Transverse colon (tissue), 4 donors: Measurements from ENCODE around the gene NTRK2. TPM values are rescaled to one million over a fixed set of nuclear protein-coding genes. Genes with fewer than 3 reads are reported as not detected.

ENCODE experiments used
- DNase-seq: peaks from one replicate; pipeline ENCODE4 v3.0.0-alpha.2; 2019
- H3K27ac ChIP-seq, 4 donors: fragments of 200-600 bp; sonication (generic); 2 replicates each; pipeline ENCODE4 v1.5.1; 2016 to 2018; ENCODE audit warnings: inconsistent platforms in 4 of 4
- H3K27me3 ChIP-seq: fragments of 200-600 bp; sonication (generic); 2 replicates; pipeline ENCODE4 v1.5.1; 2017; ENCODE audit warnings: inconsistent platforms
- H3K36me3 ChIP-seq, 4 donors: fragments of 200-600 bp; sonication (generic); 2 replicates each; pipeline ENCODE4 v1.5.1; 2017 to 2019; ENCODE audit warnings: inconsistent platforms in 4 of 4
- H3K4me1 ChIP-seq, 4 donors: fragments of 200-600 bp; sonication (generic); 2 replicates each; pipeline ENCODE4 v1.5.1; 2017 to 2020; ENCODE audit warnings: inconsistent platforms in 4 of 4
- H3K4me3 ChIP-seq, 4 donors: fragments of 200-600 bp; sonication (generic); 1 replicate in 1 of 4; 2 replicates in 3 of 4; pipeline versions ENCODE4 v1.5.1 to v1.6.1; 2017 to 2019; ENCODE audit warnings: inconsistent platforms in 4 of 4
- H3K9me3 ChIP-seq, 2 donors: fragments of 200-600 bp; sonication (generic); 2 replicates each; pipeline ENCODE4 v1.5.1; 2017 to 2019; ENCODE audit warnings: inconsistent platforms in 2 of 2
- EP300 ChIP-seq: sonication (generic); formaldehyde crosslinking; IDR thresholded peaks from one replicate; pipeline ENCODE4 v1.6.1; 2017; ENCODE audit warnings: antibody characterized with exemption, low read depth
- POLR2A ChIP-seq: fragments of 450-650 bp; IDR thresholded peaks from one replicate; pipeline ENCODE4 v1.6.1; 2016; ENCODE audit warnings: antibody characterized with exemption, mild to moderate bottlenecking, moderate library complexity
- POLR2AphosphoS5 ChIP-seq, 3 donors: sonication (generic); formaldehyde crosslinking; IDR thresholded peaks; one replicate each; pipeline ENCODE4 v1.6.1; 2016; ENCODE audit warnings: antibody characterized with exemption in 3 of 3
- WGBS, 2 donors: methylation state at CpG; one replicate each; pipeline ENCODE4 v1.1.5; 2018; ENCODE audit warnings: low coverage in 1 of 2; 5-methylcytosine and 5-hydroxymethylcytosine counted together
- in situ Hi-C, 4 donors: fragments of 200-750 bp; cut with MboI; loops; one replicate each; pipeline versions ENCODE4 v1.15.0 to v1.15.1; 2017; ENCODE audit warnings: low sequenced_read_pairs in 3 of 4, low pct_ligation_motif_present in 1 of 4, low pct_unique_long_range_greater_than_20kb in 1 of 4
- intact Hi-C: fragments of 100-400 bp; cut with DNase I; formaldehyde crosslinking; loops from one replicate; pipeline ENCODE4 v1.15.1; 2023; ENCODE audit warnings: low total_unique reads
- total RNA-seq, 4 donors: library from RNA; depleted of rRNA; stranded (reverse); fragments of >200 nt; gene quantifications; one replicate each; pipeline ENCODE4 v1.1.0, GENCODE V29; 2016
- TF ChIP-seq, protein P1 (sequence below), 5 experiments: fragments of 200-600 bp in 3 of 5; fragments of 450-650 bp in 2 of 5; sonication (generic) in 3 of 5; IDR thresholded peaks; 1 replicate in 2 of 5; 2 replicates in 3 of 5; pipeline ENCODE4 v1.5.1; 2016 to 2017; ENCODE audit warnings: antibody characterized with exemption in 5 of 5, inconsistent platforms in 3 of 5, mild to moderate bottlenecking in 2 of 5, moderate library complexity in 1 of 5

Gene NTRK2
- total RNA-seq, 4 donors from 2014 or later = 2.2 to 10.1 (median 6.4) TPM

DNA sequence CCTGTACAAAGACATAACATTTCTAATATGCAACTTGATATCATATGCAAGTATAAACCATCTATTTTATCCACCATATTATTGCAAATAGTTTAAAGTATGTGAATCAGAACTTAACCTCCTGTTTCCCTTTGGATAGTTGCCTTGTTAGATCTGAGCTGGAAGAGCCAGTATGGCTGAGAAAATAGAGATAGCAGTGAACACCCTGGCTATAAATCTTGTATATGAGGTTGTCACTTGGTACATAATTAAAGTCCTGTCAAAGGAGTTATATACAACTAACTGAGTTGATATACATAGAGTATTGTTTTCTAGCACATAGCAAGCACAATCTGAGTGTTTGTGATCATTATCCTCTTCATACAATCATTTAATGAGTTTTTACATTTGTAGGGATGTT, 272.3 kb downstream of the NTRK2 start:
- Histone ChIP-seq H3K27me3 (no peaks in the 10 kb centered on the region), H3K4me1 (peaks cover 0 to 13% (median 3%) of the 10 kb centered on the region in 4 donors), H3K4me3 (no peak overlapping the region), H3K27ac (peak overlapping the region in 1 of 4 donors; percentile 19), H3K36me3 (no peaks in the 10 kb centered on the region), H3K9me3 (no peaks in the 10 kb centered on the region)
- no peak for TF ChIP-seq POLR2A
- TF ChIP-seq POLR2AphosphoS5 (IDR thresholded peaks at IDR 0.05) = no peak
- TF ChIP-seq, protein P1, sequence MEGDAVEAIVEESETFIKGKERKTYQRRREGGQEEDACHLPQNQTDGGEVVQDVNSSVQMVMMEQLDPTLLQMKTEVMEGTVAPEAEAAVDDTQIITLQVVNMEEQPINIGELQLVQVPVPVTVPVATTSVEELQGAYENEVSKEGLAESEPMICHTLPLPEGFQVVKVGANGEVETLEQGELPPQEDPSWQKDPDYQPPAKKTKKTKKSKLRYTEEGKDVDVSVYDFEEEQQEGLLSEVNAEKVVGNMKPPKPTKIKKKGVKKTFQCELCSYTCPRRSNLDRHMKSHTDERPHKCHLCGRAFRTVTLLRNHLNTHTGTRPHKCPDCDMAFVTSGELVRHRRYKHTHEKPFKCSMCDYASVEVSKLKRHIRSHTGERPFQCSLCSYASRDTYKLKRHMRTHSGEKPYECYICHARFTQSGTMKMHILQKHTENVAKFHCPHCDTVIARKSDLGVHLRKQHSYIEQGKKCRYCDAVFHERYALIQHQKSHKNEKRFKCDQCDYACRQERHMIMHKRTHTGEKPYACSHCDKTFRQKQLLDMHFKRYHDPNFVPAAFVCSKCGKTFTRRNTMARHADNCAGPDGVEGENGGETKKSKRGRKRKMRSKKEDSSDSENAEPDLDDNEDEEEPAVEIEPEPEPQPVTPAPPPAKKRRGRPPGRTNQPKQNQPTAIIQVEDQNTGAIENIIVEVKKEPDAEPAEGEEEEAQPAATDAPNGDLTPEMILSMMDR (IDR thresholded peaks at IDR 0.05) = no peak
- no peak for TF ChIP-seq EP300
- in situ Hi-C loops = loop anchor here in 1 of 4 donors (10.0 kb wide), 1 partner anchor 247 kb away; no protein-coding TSS in a partner anchor
- intact Hi-C loops = no loop called here
- DNase-seq = no peak

DNA sequence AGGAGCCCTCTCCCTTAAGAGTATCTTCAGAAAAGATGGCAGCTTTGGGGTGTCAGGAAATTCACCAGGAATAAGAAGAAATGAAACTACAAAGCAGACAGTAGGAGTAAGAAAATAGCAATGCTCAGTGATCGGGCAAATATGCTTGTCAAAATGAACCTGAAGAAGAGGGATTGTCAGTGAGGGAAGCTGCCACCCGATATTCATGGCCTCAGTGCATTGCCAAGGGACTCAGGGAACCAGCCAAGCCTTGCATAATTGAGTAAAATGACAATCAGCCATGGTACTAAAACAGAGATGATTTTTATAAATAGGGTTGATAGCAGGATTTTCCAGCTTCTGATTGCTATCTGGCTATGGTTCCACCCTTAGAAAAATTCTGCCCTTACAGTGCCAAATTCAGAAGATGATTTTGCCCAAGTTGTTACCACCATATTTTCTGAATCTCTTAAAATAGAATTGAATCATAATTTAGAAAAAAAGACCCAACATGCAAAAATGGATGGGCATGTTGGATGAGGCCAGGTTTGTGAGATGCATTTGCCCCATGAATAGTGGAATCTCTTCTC, 274.0 kb downstream of the NTRK2 start:
- Histone ChIP-seq H3K36me3 (no peaks in the 10 kb centered on the region), H3K4me3 (no peak overlapping the region), H3K27ac (no peak overlapping the region), H3K4me1 (peaks cover 0 to 15% (median 3%) of the 10 kb centered on the region in 4 donors), H3K27me3 (no peaks in the 10 kb centered on the region), H3K9me3 (no peaks in the 10 kb centered on the region)
- TF ChIP-seq EP300 (no peak), POLR2AphosphoS5 (IDR thresholded peaks at IDR 0.05) (no peak)
- TF ChIP-seq, protein P1 (IDR thresholded peaks at IDR 0.05) = no peak
- in situ Hi-C loops = loop anchor here in 1 of 4 donors (10.0 kb wide), 1 partner anchor 249 kb away; no protein-coding TSS in a partner anchor
- intact Hi-C loops = no loop called here
- 71 to 93% methylated on average over 2 of the region's 2 CpGs for WGBS, 2 donors
- no peak for DNase-seq

DNA sequence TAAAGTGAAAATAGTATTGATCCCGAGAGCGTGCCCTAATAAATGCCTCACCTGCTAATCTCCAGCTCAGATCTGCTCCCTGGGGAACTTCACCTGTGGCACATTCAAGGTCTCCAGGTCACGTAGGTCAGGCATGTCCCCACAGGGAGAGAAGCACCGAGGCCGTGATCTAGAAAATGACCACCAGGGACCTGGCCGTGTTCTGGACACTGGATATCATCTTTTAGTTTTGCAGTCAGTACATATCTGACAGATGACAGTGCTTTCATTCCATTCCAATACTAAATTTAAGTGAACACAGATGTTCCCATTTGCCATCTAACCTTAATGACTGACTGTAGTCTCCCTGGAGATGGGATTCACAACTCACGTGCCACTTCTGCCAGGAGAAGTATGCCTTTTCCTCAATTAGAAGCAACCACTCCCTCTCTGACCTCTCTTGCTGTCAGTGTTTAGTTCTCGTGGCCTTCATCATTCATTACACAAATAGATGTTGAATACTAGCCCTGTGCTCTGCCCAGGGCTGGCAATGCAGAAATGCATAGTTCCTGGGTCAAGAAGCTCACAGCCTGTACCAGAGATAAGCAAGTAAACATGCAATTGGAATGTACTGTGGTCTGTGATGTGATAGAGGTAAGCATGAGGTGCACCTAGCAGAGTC, 276.5 kb downstream of the NTRK2 start:
- Histone ChIP-seq H3K4me1 (peaks cover 0 to 15% (median 2%) of the 10 kb centered on the region in 4 donors), H3K36me3 (no peaks in the 10 kb centered on the region), H3K4me3 (no peak overlapping the region), H3K27ac (peak overlapping the region in 1 of 4 donors; percentile 15), H3K27me3 (no peaks in the 10 kb centered on the region), H3K9me3 (no peaks in the 10 kb centered on the region)
- intact Hi-C loops = no loop called here
- WGBS, 2 donors = 53 to 76% methylated on average over 2 to 8 of the region's 8 CpGs
- no peak for DNase-seq
- no peak for TF ChIP-seq EP300
- TF ChIP-seq, protein P1 (IDR thresholded peaks at IDR 0.05) = no peak
- TF ChIP-seq POLR2AphosphoS5 (IDR thresholded peaks at IDR 0.05) = no peak
- no peak for TF ChIP-seq POLR2A
- in situ Hi-C loops = loop anchor here in 1 of 4 donors (10.0 kb wide), 1 partner anchor 251 kb away; no protein-coding TSS in a partner anchor

DNA sequence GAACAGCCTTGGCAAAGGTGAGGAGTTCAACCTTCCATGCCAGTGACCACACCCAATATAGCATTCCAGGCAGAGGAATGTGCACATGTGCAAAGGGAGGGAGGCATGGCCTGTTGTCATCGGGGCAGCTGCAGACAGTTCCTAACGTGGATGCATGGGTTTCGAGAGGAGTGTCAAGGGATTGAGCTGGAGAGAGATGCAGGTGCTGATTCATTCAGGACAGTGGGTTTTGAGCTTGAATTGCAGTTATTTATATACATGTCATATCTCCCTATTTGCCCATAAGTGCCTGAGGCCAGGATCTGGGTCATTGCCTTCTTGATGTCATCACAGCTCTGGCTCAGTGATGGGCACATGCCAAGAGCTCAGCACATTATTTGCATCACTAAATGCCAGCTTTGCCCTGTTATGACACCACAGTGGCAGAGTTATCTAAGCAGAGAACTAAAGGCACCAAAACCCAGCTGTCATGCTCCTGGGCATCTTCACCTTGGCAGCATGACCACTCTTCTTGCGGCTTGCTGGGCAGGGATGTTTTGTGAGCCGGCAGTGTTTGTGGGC, 278.0 kb downstream of the NTRK2 start:
- Histone ChIP-seq H3K4me1 (peaks cover 0 to 20% (median 0%) of the 10 kb centered on the region in 4 donors), H3K4me3 (no peak overlapping the region), H3K9me3 (no peaks in the 10 kb centered on the region), H3K27me3 (no peaks in the 10 kb centered on the region), H3K27ac (no peak overlapping the region), H3K36me3 (no peaks in the 10 kb centered on the region)
- 83% methylated on average over 5 of the region's 5 CpGs; no CpG with 5 or more reads in 1 of the 2 donors for WGBS, 2 donors
- TF ChIP-seq POLR2A = no peak
- in situ Hi-C loops = loop anchor here in 1 of 4 donors (10.0 kb wide), 1 partner anchor 253 kb away; no protein-coding TSS in a partner anchor
- intact Hi-C loops = no loop called here
- peak; percentile 46 for DNase-seq
